Stomach (tissue), 4 donors: ENCODE data around the gene KCNIP2.

Experiments used
- EP300 ChIP-seq: sonication (generic); formaldehyde crosslinking; IDR thresholded peaks from one replicate; pipeline ENCODE4 v1.6.1; 2017; ENCODE audit warnings: antibody characterized with exemption
- TF ChIP-seq, protein P1 (sequence below), 7 experiments: fragments of 450-650 bp in 4 of 7; fragments of 200-600 bp in 3 of 7; sonication (generic) in 3 of 7; IDR thresholded peaks; one replicate each; pipeline ENCODE4 v1.5.1; 2016 to 2019; ENCODE audit warnings: antibody characterized with exemption in 7 of 7, control low read depth in 2 of 7, mild to moderate bottlenecking in 1 of 7

DNA sequence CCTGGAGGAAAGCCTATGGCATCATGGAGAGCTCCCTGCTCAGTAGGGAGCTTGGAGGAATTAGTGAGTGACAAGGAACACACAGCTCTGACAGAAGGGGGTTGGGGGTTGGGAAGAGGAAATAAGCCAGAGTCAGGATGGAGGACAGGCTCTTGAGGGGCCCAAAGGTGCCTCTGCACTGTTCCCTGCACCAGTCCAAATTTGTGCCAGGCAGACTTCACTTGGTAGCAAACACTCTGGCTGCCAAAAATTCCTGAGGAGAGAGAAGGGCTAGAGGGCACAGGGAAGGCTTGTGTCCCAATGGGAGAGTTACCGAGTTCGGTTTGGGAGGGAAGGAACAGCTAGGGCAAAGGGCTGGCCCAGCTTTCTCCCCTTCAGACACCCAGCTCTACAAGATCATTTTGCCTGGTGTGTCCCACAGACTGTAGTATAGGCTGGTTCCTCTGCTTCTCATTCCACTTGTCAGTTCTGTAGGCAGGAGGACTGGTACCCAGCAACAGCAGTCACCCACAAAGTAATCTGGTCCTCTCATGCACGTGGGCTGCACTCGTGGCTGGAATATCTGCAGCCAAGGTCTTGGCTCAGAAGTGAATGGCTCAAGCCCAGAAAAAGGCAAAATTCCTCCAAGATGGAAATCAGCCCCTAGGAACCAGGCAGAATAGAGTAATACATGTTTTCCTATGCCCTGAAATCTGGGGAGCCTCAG is 8.0 kb upstream of the KCNIP2 start:
- TF ChIP-seq EP300, result no peak
- TF ChIP-seq, protein P1, sequence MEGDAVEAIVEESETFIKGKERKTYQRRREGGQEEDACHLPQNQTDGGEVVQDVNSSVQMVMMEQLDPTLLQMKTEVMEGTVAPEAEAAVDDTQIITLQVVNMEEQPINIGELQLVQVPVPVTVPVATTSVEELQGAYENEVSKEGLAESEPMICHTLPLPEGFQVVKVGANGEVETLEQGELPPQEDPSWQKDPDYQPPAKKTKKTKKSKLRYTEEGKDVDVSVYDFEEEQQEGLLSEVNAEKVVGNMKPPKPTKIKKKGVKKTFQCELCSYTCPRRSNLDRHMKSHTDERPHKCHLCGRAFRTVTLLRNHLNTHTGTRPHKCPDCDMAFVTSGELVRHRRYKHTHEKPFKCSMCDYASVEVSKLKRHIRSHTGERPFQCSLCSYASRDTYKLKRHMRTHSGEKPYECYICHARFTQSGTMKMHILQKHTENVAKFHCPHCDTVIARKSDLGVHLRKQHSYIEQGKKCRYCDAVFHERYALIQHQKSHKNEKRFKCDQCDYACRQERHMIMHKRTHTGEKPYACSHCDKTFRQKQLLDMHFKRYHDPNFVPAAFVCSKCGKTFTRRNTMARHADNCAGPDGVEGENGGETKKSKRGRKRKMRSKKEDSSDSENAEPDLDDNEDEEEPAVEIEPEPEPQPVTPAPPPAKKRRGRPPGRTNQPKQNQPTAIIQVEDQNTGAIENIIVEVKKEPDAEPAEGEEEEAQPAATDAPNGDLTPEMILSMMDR (IDR thresholded peaks at IDR 0.05), result no peak
